NCI-H446 (cell line): Measurements from ENCODE around the gene PDP2.
"Not testable (repeated sequence)": the region's sequence is repeated elsewhere in the genome, so short reads cannot be mapped to it uniquely, and the experiment has no call there.

Source experiments
- DNase-seq, 2 experiments: peaks; one replicate each; lab custom pipeline; 2025; lab: John Stamatoyannopoulos, UW

Gene PDP2

GRCh38 chr16:66919569-66920298, 39.4 kb downstream of the PDP2 start:
- no peak for DNase-seq

DNA sequence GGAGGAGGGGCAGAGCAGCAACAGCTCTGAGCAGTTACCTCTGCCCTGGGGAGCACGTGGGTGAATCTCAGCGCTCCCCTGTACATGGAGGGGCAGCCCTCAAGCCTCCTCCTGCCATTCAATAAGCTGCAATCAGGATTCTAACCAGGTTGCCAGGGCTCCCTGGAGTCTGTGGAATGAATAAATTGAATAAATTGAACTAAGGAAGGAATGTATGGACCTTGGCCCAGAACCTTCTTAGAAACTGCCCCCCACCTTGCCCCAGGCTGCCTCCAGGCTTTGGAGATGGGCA, 39.9 kb downstream of the PDP2 start:
- no peak for DNase-seq

GRCh38 chr16:66920924-66921680, 40.8 kb downstream of the PDP2 start:
- no peak for DNase-seq

- DNase-seq, result no peak
These were observed 41.6 kb downstream of the PDP2 start for GRCh38 chr16:66921729-66922450.

GRCh38 chr16:66923247-66923731, 43.0 kb downstream of the PDP2 start:
- peak; percentile 43 to 82 for DNase-seq

DNA sequence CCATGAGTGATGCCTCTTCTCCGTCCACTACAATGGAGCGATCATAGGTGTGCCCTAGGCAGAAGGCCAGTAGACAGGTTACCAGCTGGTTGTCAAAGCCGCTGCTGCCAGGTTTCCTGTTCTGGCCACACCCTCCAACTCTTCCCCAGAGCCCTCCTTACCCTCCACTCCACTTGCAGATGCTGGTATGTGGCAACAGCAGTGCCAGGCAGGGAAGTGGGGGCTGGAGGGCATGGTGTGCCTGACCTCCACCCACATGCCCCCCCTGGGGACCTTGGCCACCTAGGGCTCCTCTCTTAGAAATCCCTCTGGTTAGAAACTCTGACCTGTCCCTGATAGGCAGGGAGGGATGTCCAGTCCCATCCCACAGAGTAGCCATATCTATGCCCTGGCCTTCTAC, 43.6 kb downstream of the PDP2 start:
- no peak for DNase-seq

GRCh38 chr16:66924527-66925321, 44.4 kb downstream of the PDP2 start:
- DNase-seq, result no peak

DNA sequence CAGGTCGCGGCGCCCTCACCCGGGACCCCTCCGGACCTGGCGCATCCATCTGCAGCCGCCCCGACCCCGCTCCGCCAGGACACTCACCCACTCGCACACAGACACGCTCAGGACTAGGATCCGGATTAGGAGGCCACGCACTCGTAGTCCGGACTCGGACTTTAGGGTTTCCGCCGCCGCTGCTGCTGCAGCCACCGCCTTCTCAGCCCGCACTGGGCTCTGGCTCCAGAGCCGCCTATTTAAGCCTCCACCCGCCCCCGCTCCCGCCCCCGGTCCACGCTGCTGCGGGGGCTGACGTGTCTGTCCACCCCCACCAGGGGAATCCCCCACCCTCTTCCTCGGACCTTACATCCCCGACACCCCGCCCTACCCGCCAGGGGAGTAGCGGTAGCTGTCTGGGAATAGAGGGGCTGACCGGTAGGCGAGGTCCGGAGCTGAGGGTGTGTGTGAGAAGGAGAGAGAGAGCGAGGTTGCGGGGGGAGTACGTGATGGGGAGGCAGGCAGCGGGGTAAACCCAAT, 45.1 kb downstream of the PDP2 start, which contains the start of gene RRAD:
Gene RRAD, minus strand, starts transcription at position 214 of the 519 bp plus-strand sequence. CDS start 356 bp downstream, outside the sequence.
- DNase-seq, result no peak

DNA sequence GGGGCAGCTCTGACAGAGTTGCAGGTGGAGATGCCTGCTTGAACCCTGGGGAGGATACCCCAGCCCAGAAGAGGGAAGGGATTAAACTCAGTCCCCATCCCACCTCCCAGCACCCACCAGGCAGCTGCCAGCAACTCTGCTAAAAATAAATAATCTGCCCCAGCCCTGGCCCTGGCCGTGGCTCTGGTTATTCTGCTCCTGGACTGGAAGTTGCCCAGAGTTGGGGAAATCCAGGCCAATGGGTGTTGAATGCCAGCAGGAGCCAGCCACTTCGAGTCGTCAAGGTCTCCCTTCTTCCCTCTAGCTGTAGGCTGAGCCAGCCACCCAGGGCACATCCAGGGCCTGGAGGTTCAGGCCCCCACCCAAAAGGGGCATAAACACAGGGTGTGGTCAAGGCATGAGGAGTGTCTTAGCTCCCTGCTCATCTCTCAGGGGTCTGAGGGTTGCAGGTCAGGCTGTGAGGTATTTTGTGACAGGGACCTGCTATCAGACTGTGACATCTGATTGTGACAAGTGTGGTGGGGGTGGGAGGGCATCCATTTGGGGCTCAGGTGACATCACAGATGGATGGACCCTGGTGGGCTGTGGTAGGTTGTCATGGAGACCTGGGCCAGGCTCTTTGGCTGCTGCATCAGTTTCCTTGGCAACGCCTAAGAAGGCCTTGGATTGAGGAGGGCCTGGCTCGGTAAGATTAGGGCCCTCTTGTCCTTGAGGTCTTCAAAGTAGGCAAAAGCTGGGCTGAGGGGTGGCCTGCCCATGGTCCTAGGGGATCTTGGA, 46.0 kb downstream of the PDP2 start:
- DNase-seq, result peak in 1 of 2 experiments; percentile 52

- DNase-seq, result no peak
These were observed 46.7 kb downstream of the PDP2 start for GRCh38 chr16:66926961-66927436.

- DNase-seq, result peak; percentile 39 to 47
These were observed 47.8 kb downstream of the PDP2 start for GRCh38 chr16:66927918-66928649.

DNA sequence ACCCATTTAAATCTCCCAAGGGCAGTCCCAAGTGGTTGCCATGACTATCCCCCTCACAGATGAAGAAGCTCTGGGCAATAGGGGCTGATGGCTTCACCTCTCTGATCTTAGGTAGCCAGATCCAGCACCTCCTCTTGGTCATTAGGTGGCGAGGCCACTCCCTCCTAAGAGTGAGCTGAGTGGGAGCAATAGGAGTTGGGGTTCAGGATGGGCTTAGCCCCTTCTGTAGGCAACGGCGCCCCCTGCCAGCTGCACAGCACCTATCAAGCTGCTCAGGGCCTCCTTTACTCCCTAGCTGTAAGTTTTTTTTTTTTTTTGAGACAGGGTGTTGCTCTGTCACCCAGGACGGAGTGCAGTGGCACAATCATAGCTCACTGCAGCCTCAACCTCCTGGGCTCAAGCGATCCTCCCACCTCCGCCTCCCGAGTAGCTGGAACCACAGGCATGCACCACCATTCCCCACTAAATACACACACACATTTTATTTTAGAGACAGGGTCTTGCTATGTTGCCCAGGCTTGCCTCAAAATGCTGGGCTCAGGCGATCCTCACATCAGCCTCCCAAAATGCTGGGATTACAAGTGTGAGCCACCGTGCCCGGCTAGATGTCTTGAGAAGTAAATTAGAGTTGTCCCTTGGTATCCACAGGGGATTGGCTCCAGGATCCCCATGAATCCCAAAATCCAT, 48.5 kb downstream of the PDP2 start:
- no peak for DNase-seq

- no peak for DNase-seq
These were observed 49.9 kb downstream of the PDP2 start for GRCh38 chr16:66930189-66930588.

DNA sequence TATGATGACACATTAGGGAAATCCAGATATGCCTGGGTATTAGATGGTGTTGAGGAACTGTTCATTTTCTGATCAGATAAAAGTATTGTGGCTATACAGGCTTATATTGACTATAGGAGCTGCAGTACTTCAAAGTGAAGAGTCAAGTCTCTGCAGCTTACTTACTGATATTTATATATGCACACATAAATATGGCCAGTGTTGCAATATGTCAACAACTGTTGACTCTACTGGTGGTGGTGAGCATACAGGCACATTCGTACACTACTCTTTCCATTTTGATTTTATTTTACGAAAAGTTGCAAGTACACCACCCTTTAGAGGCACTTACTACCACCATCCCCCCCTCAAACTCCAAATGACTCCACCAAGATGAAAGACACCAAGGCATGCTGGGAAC, 51.4 kb downstream of the PDP2 start:
- no peak for DNase-seq

GRCh38 chr16:66932076-66932475, 51.8 kb downstream of the PDP2 start:
- DNase-seq, result no peak

DNA sequence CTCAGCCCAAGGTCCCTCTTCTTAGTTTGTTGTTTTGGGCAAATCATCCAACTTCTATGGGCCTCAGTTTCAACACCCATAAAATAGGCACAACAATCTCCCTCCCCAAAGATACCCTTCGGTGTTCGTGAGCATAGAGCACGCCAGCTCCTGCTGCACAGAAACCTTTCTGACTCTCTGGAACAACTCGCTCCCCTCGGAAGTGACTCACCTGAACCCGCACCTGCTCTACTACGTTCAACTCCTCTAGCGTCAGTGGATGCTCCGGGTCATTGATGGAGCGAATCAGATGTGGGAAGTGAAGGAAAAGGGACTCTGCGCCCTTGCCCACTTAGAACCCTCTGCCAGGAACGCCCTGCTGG, 53.4 kb downstream of the PDP2 start:
- no peak for DNase-seq

GRCh38 chr16:66934138-66934838, 54.0 kb downstream of the PDP2 start, which contains the start of gene CIAO2B:
CIAO2B (minus strand) TSS chr16:66934402; CDS start chr16:66934364, 38 bp downstream.
- DNase-seq, result peak; percentile 50 to 69

GRCh38 chr16:66934839-66935313, 54.6 kb downstream of the PDP2 start:
- DNase-seq, result not testable (repeated sequence)
